C4-2B (cell line): Measurements from ENCODE around the gene PLD4.

Experiments
- H3K27ac ChIP-seq: fragments of 450-650 bp; 2 replicates; pipeline ENCODE4 v1.5.1; 2017
- CTCF ChIP-seq: fragments of 450-650 bp; conservative IDR thresholded peaks from 2 replicates; pipeline ENCODE4 v1.5.1; 2017; ENCODE audit warnings: mild to moderate bottlenecking
- ZFX ChIP-seq: fragments of 450-650 bp; IDR thresholded peaks from 2 replicates; pipeline ENCODE4 v1.6.1; 2017

PLD4 gene

GRCh38 chr14:104924421-104925213 is at the start of gene PLD4:
Gene PLD4 (plus strand): TSS chr14:104924879. CDS start chr14:104927141, 2,262 bp downstream.
- no peak for TF ChIP-seq CTCF
- no peak for TF ChIP-seq ZFX
- H3K27ac ChIP-seq, result no peak within 1 kb of the TSS

- H3K27ac ChIP-seq, result no peak overlapping the region
- TF ChIP-seq CTCF (no peak), ZFX (no peak)
Observed at GRCh38 chr14:104875412-104875751, 49.3 kb upstream of the PLD4 start.

DNA sequence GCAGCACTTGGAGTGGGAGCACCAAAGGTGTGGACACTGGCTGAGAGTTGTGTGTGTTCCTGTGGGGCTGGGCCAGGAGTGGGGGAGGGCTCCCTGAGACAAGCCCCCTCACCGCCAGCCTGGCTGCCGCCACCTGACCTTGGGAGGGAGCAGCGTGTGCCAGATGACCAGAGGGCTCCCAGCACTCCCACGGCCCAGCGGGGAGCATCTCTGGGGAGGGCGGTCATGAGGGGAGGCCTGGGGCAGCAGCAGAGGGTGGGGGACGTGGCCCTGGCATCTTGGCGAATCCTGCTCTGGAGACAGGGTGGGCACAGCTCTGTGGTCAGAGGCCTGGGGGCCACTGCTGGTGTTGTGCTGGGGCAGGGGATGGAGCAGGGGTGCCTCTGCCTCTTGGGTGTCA is 48.9 kb upstream of the PLD4 start:
- H3K27ac ChIP-seq, result no peak overlapping the region
- no peak for TF ChIP-seq ZFX
- no peak for TF ChIP-seq CTCF

DNA sequence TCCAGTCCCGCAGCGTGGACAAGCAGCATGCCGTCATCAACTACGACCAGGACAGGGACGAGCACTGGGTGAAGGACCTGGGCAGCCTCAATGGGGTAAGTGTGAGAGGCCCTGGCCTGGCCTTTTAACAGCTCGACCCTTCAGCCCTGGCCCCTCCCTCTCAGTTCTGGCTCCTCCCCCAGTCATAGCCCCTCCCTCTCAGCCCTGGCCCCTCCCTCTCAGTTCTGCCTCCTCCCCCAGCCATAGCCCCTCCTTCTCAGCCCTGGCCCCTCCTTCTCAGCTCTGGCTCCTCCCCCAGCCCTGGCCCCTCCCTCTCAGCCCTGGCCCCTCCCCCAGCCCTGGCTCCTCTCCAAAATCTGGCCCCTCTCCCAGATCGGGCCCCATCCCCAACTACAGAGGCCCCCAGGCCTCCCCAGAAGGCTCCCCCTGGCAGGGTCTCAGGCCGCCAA is 48.4 kb upstream of the PLD4 start:
- no peak for TF ChIP-seq ZFX
- TF ChIP-seq CTCF, result no peak
- no peak overlapping the region for H3K27ac ChIP-seq

- TF ChIP-seq ZFX, result no peak
- H3K27ac ChIP-seq, result no peak overlapping the region
Observed at GRCh38 chr14:104877066-104877805, 47.4 kb upstream of the PLD4 start.

- H3K27ac ChIP-seq, result no peak overlapping the region
- no peak for TF ChIP-seq ZFX
- no peak for TF ChIP-seq CTCF
Observed at GRCh38 chr14:104877806-104878550, 46.7 kb upstream of the PLD4 start.

- H3K27ac ChIP-seq, result no peak overlapping the region
- TF ChIP-seq ZFX, result no peak
- no peak for TF ChIP-seq CTCF
Observed at GRCh38 chr14:104878582-104878981, 46.1 kb upstream of the PLD4 start.
